HepG2 (cell line): ENCODE data around the gene PHKG1. TPM values are rescaled to one million over a fixed set of nuclear protein-coding genes. Genes with fewer than 3 reads are reported as not detected.

Source experiments
- AHDC1 ChIP-seq: sonication (generic); formaldehyde crosslinking; IDR thresholded peaks from 2 replicates; pipeline ENCODE4 v1.5.1; 2020; ENCODE audit warnings: mild to moderate bottlenecking, missing genetic modification reagents, borderline replicate concordance
- ARNT2 ChIP-seq: sonication (generic); formaldehyde crosslinking; IDR thresholded peaks from 2 replicates; pipeline ENCODE4 v1.8.0; 2022; ENCODE audit warnings: mild to moderate bottlenecking, low read depth, missing genetic modification reagents, moderate library complexity
- ATF7-NPFF ChIP-seq: sonication (generic); formaldehyde crosslinking; IDR thresholded peaks from 2 replicates; pipeline ENCODE4 v1.8.1; 2023; ENCODE audit warnings: mild to moderate bottlenecking, low read depth, missing genetic modification reagents, moderate library complexity
- CBX5 ChIP-seq: sonication (generic); formaldehyde crosslinking; IDR thresholded peaks from 2 replicates; pipeline ENCODE4 v1.4.0; 2020; ENCODE audit warnings: missing genetic modification reagents, borderline replicate concordance
- ERF ChIP-seq: IDR thresholded peaks from 2 replicates; pipeline ENCODE4 v1.6.1; 2018; ENCODE audit warnings: missing biosample characterization, missing genetic modification reagents
- JUNB ChIP-seq: sonication (generic); formaldehyde crosslinking; IDR thresholded peaks from 2 replicates; pipeline ENCODE4 v1.8.0; 2022; ENCODE audit warnings: missing genetic modification reagents, mild to moderate bottlenecking, borderline replicate concordance
- KMT2B ChIP-seq: IDR thresholded peaks from 2 replicates; pipeline ENCODE4 v1.6.1; 2016; ENCODE audit warnings: missing genetic modification reagents, missing compliant biosample characterization
- RERE ChIP-seq: IDR thresholded peaks from 2 replicates; pipeline ENCODE4 v1.6.1; 2016; ENCODE audit warnings: low read depth, missing genetic modification reagents, missing compliant biosample characterization
- U2AF2 ChIP-seq: fragments of 200-400 bp; formaldehyde crosslinking; IDR thresholded peaks from 2 replicates; pipeline ENCODE4 v1.6.1; 2017; ENCODE audit warnings: low read depth, mild to moderate bottlenecking, low read length
- ZNF335 ChIP-seq: sonication (generic); formaldehyde crosslinking; IDR thresholded peaks from 2 replicates; pipeline ENCODE4 v1.4.0; 2020; ENCODE audit warnings: missing genetic modification reagents
- ZNF367 ChIP-seq: sonication (generic); formaldehyde crosslinking; IDR thresholded peaks from 2 replicates; pipeline ENCODE4 v1.4.0; 2020; ENCODE audit warnings: missing genetic modification reagents, borderline replicate concordance
- ZNF577 ChIP-seq: sonication (generic); formaldehyde crosslinking; IDR thresholded peaks from 2 replicates; pipeline ENCODE4 v1.4.0; 2020; ENCODE audit warnings: mild to moderate bottlenecking, low read depth, missing genetic modification reagents, borderline replicate concordance
- polyA plus RNA-seq, 8 experiments: library from polyadenylated mRNA; depleted of rRNA in 3 of 8; stranded (reverse) in 7 of 8; unstranded in 1 of 8; fragments of >200 nt; fragmentation: Illumina TruSeq in 4 of 8; extraction: Trizol in 4 of 8; gene quantifications; 2 replicates each; pipeline versions ENCODE4 v1.2.1 to v1.2.3, GENCODE V29; 2011 to 2016; ENCODE audit warnings: low read depth in 4 of 8, missing spikeins in 1 of 8, mixed read lengths in 1 of 8; ENCODE audit not compliant: insufficient read depth in 1 of 8
- total RNA-seq, 5 experiments: library from RNA; depleted of rRNA; stranded (reverse); fragments of >200 nt; fragmentation: Illumina TruSeq; extraction: Trizol; gene quantifications; 2 replicates each; pipeline ENCODE4 v1.2.3, GENCODE V29; 2016; ENCODE audit warnings: low read depth in 1 of 5
- TF ChIP-seq, protein P1 (sequence below): sonication (generic); formaldehyde crosslinking; IDR thresholded peaks from 2 replicates; pipeline ENCODE4 v1.4.0; 2020; ENCODE audit warnings: missing genetic modification reagents, borderline replicate concordance

PHKG1 gene
- total and polyA plus RNA-seq, 2 of the 13 experiments (the other 11 are each of a cell fraction or from before 2014, with no cell fraction given) = 0.44 to 0.71 TPM

DNA sequence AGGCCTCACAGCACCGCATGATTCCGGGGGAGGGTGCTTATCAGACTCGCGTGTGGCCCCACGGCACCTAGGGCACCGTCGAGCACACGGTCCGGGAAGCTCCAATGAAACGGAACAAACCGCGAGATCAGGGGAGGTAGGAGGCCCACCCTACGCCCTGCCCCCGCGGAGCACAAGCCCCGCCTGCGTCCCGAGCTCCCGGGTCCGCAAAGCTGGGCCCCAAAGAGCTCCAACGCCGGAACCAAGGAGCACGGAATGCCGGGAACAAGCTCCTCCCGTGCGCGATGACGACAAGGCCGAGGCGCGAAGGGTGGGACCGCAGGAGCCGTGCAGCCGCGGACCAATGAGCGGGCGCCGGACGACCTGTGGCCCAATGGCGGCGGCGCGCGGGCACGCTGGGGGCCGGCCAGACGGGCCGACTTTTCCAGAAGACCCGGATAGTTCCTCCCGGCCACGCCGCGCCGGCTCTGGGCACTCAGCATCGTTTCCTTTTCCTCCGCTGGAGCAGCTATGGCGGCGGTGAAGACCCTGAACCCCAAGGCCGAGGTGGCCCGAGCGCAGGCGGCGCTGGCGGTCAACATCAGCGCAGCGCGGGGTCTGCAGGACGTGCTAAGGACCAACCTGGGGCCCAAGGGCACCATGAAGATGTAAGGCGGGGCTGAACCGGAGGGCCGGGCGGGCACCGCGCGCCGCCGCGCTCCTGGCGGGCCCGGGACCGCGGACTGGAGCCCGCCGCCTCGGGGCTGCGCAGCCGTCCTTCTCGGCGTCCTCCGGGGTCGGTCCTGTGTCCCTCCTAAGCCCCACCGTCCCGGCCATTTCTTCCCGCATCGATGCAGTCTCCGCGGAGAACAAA, 41.2 kb downstream of the PHKG1 start, which contains the start of the genes CCT6A and PSPH (continued):
- TF ChIP-seq, protein P1, sequence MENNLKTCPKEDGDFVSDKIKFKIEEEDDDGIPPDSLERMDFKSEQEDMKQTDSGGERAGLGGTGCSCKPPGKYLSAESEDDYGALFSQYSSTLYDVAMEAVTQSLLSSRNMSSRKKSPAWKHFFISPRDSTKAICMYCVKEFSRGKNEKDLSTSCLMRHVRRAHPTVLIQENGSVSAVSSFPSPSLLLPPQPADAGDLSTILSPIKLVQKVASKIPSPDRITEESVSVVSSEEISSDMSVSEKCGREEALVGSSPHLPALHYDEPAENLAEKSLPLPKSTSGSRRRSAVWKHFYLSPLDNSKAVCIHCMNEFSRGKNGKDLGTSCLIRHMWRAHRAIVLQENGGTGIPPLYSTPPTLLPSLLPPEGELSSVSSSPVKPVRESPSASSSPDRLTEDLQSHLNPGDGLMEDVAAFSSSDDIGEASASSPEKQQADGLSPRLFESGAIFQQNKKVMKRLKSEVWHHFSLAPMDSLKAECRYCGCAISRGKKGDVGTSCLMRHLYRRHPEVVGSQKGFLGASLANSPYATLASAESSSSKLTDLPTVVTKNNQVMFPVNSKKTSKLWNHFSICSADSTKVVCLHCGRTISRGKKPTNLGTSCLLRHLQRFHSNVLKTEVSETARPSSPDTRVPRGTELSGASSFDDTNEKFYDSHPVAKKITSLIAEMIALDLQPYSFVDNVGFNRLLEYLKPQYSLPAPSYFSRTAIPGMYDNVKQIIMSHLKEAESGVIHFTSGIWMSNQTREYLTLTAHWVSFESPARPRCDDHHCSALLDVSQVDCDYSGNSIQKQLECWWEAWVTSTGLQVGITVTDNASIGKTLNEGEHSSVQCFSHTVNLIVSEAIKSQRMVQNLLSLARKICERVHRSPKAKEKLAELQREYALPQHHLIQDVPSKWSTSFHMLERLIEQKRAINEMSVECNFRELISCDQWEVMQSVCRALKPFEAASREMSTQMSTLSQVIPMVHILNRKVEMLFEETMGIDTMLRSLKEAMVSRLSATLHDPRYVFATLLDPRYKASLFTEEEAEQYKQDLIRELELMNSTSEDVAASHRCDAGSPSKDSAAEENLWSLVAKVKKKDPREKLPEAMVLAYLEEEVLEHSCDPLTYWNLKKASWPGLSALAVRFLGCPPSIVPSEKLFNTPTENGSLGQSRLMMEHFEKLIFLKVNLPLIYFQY (CRISPR knock-in tag) = peak; percentile 99
- TF ChIP-seq CBX5 (CRISPR knock-in tag) (no peak; the same call in 1 of the 2 replicates), KMT2B (CRISPR knock-in tag) (peak; percentile 72), JUNB (CRISPR knock-in tag) (no peak), ATF7-NPFF (CRISPR knock-in tag) (peak; percentile 84; the same call in 1 of the 2 replicates), ARNT2 (CRISPR knock-in tag) (peak; percentile 49; the same call in 1 of the 2 replicates), ZNF367 (CRISPR knock-in tag) (no peak), ZNF577 (no peak), U2AF2 (no peak), RERE (CRISPR knock-in tag) (0 out of 2 replicates have a peak, but pooled peaks have one; percentile 14), AHDC1 (no peak), ZNF335 (CRISPR knock-in tag) (peak; percentile 68; the same call in 1 of the 2 replicates), ERF (peak; percentile 85)
